GM12878 (cell line): ENCODE data around the gene ANGPTL4.

Source experiments
- CTCF ChIP-seq, 3 experiments: IDR thresholded peaks in 2 of 3; conservative IDR thresholded peaks in 1 of 3; 2 replicates each; pipeline ENCODE4 v1.5.1; 2011; ENCODE audit warnings: low read depth in 3 of 3, low read length in 3 of 3, mild to moderate bottlenecking in 3 of 3, control low read depth in 2 of 3, moderate library complexity in 2 of 3, inconsistent platforms in 1 of 3, mixed read lengths in 1 of 3; ENCODE audit not compliant: control insufficient read depth in 2 of 3, insufficient read depth in 1 of 3; ENCODE audit errors: extremely low read depth in 1 of 3
- GABPA ChIP-seq: IDR thresholded peaks from 2 replicates; pipeline ENCODE4 v1.6.1; 2014; ENCODE audit warnings: antibody characterized with exemption, low read depth, mild to moderate bottlenecking, inconsistent platforms
- IRF4 ChIP-seq: IDR thresholded peaks from 2 replicates; pipeline ENCODE4 v1.6.1; 2011; ENCODE audit warnings: low read depth, low read length
- USF1 ChIP-seq: IDR thresholded peaks from 2 replicates; pipeline ENCODE4 v1.6.1; 2011; ENCODE audit warnings: borderline replicate concordance, low read depth, mild to moderate bottlenecking, moderate library complexity, mixed read lengths, low read length; ENCODE audit not compliant: insufficient read depth; ENCODE audit errors: extremely low read length
- ZBTB11 ChIP-seq: fragments of 450-650 bp; formaldehyde crosslinking; IDR thresholded peaks from 2 replicates; pipeline ENCODE4 v1.5.0; 2022; ENCODE audit warnings: mild to moderate bottlenecking, missing genetic modification characterization

- no peak for TF ChIP-seq ZBTB11 (CRISPR knock-in tag)
- TF ChIP-seq IRF4, result no peak
- TF ChIP-seq GABPA, result no peak
- TF ChIP-seq USF1, result no peak
- no peak for TF ChIP-seq CTCF (IDR thresholded peaks at IDR 0.05 in 2 of 3, conservative IDR thresholded peaks at IDR 0.05 in 1 of 3; ENCODE audit: control insufficient read depth in 2 of 3, extremely low read depth in 1 of 3, insufficient read depth in 1 of 3, low read depth in 3 of 3, low read length in 3 of 3)
Measured at GRCh38 chr19:8373867-8374813, 10.2 kb downstream of the ANGPTL4 start.
